HG02840 (cell line): ENCODE measurements around the gene TNNC1.

ENCODE experiments used
- ATAC-seq: cut with Tn5 transposase; IDR thresholded peaks from one replicate; pipeline ENCODE4 v1.9.1; 2021; ENCODE audit warnings: mild to moderate bottlenecking, moderate library complexity, moderate number of reproducible peaks; ENCODE audit not compliant: unreplicated experiment, low FRiP score

TNNC1 gene

GRCh38 chr3:52458770-52459545, 5.1 kb upstream of the TNNC1 start:
- ATAC-seq, result no peak

DNA sequence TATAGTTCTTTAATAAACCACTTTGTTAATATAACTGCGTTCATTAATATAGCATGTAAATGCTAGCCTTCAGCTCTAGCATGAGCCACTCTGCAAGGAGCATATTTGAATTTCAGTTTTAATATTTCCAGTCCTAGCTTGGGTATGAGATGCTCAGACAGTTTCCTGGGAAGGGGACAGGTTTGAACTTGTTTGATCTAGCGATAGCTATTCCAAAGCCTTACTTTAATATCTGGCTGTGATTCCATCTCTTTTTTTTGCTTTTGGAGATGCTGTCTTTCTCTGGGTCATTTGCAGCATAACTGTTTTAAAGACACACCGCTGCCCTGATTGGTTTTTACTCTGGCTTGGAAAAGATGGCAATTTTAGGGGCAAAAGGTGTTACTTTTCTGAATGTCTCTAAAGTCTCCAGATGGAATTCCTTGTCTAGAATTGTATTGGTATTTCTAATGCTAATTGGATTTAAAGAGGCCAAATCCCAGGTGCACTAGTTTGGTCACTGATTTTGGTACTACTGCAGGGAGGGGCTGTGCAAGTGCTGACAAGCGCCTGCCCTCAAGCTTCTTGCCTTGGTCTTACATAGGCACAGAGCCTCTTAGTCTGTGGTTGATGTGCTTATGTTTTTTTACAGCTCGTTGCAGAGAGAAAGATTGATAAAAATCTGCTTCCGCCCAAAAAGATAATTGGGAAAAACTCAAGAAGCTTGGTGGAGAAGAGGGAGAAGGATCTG, 4.4 kb upstream of the TNNC1 start:
- no peak for ATAC-seq

DNA sequence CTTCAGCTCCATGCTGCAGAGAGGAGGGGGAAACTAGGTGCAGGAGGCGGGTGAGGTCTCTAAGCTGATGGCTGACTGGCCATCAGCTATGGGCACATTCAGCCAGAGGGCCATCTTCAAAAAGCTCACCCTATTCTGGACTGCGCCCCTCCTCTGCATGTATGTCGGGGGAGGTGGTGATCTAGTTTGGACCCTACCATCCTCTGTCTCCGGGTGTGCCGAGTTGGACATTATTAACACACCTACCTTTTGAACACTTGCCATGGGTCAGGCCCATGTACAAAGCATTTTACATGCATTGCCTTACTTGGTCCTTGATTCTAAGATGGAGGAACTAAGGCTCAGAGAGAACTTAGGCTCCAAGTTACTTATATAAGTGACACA, 3.0 kb upstream of the TNNC1 start:
- ATAC-seq, result no peak

- no peak for ATAC-seq
Measured at GRCh38 chr3:52456169-52456799, 2.4 kb upstream of the TNNC1 start.

DNA sequence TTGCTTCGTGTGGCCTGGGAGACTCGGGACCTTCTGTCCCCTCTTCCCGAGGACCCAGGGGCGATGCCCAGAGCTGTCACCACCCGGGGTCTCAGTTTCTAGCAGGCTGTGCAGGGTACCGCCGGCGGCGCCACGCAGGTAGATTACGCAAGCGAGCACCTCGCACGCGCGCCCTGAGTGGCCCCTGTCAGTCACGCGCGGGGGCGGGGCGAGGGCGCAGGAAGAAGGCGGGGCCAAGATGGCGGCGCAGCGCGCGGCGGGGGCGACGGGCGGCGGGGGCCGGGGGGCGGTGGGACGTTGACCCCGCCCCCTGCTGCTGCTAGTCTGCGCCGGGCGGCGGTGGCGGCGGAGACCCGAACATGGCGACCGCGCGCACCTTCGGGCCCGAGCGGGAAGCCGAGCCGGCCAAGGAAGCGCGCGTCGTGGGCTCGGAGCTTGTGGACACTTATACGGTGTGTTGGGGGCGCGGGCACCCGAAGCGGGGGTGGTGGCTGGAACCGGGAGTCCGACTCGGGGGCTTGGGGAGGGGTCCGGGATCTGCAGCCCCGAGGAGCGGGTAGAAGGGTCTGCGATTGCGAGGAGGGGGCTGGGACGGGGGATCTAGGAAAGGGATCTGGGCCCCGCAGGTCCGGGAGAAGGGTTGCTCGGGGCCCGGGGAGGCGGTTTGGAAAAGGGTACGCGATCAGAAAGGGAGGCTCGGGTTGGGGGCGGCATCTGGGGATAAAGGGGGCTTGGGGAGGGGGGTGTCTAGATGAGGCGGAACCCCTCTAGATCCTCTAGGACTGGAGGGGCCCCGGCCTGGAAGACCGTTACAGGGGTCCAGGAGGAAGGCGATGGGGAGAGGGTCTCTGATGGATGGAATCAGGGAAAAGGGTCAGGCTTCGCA, 1.7 kb upstream of the TNNC1 start, which contains the start of gene NISCH:
Gene NISCH (plus strand): TSS at position 322 of the 886 bp plus-strand sequence. CDS start 38 bp downstream, at position 360.
- ATAC-seq, result peak; percentile 71

DNA sequence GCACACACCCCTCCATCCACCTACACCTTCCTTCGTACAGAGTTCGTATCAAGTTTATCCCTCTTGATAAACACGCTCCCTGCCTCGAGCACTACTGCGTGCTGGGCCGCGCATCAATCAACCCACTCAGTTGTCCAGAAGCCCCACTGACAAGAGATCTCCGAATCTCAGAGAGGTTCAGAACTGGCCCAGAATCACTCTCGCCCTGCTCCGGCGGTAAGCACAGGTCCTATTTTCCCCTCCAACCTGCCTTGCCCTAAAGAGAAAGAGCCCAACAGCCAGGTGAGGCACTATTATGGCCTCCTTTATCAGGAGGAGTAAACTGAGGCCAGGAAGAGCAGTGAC, 1.1 kb upstream of the TNNC1 start:
- ATAC-seq, result no peak

DNA sequence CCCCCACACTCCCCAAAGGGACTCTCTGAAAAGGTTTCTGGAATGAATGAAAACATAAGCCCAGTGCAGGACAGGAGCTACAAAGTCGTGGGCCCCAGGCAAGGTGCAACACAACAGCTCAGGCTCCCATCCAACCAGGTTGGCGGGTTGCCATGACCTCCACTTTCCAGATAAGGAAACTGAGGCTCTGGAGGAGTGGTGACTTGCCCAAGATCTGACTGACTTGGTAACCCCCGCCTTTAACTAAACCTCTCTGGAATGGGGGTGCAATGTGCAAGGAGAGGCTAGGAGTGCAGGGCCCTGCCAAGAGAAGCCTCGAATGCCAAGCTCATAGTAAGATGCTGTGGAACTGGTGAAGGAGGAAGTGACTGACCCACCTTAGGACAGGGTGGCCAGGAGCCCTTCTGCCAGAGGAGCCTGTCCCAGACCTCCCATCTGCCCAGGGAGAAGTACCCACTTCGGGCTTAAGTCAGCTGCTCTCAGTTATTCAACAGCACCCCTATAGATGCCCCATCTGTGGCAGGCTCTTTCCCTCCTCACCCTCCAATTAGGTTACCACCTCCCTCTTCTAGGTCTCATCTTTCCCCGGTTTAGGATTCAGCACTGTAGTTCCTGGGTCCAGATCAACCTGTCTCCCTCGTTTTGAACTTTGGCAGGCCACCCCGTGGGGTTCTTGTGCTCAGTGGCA, 553 bp upstream of the TNNC1 start:
- ATAC-seq, result no peak

GRCh38 chr3:52452570-52453221, 1.1 kb downstream of the TNNC1 start:
- no peak for ATAC-seq

GRCh38 chr3:52452126-52452525, 1.7 kb downstream of the TNNC1 start:
- ATAC-seq, result no peak

DNA sequence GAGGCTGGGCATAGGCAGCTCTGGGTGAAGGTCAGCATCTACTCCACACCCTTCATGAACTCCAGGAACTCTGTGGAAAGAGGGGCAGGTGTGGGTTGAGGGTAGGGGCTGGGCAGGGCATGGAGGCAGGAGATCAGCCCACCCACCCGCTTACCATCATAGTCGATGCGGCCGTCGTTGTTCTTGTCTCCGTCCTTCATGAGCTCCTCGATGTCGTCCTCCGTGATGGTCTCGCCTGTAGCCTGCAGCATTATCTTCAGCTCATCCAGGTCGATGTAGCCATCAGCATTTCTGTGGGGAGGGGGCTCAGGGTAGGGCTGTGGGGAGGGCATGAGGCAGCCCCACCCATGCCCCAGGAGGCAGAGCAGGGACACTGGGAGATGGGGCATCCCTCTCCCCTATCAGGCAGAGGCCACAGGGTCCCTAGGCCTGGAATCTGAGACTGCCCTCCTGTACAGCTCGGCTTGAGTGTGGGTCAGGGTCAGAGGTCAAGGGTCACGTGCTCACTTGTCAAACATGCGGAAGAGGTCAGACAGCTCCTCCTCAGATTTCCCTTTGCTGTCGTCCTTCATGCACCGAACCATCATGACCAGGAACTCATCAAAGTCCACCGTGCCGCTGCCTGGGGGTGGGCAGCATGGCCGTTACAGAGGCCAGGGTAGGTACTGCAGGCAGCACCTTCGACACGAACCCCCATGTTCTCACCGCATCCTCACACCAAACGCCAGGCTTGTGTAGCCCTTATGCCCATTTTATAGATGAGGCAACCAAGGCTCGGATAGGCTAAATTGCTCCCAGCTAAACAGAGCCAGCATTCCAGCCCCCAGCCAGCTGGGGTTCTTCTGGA, 2.4 kb downstream of the TNNC1 start:
- ATAC-seq, result no peak

- ATAC-seq, result no peak
Measured at GRCh38 chr3:52450489-52451236, 3.2 kb downstream of the TNNC1 start.

- no peak for ATAC-seq
Measured at GRCh38 chr3:52447512-52448355, 6.1 kb downstream of the TNNC1 start.

- ATAC-seq, result no peak
Measured at GRCh38 chr3:52446631-52447511, 7.0 kb downstream of the TNNC1 start.

DNA sequence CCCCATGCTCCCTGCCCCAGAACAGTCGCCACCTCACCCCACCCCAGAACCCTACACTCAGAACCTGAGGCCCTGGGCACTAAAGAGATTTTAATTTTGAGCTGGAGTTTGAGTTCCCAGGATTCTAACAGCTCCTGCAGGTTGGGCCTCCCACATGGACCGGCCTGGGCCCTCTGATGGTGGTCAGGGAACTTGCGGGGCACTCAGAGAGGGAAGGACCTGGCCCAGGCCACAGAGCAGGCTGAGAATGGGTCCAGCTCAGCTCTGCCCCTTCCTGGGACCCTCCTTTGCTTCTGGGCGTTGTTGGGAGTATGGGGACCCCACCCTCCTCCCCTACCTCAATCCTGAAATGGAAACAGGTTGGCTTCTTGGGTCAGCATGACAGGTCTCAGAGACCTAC, 7.8 kb downstream of the TNNC1 start:
- no peak for ATAC-seq

DNA sequence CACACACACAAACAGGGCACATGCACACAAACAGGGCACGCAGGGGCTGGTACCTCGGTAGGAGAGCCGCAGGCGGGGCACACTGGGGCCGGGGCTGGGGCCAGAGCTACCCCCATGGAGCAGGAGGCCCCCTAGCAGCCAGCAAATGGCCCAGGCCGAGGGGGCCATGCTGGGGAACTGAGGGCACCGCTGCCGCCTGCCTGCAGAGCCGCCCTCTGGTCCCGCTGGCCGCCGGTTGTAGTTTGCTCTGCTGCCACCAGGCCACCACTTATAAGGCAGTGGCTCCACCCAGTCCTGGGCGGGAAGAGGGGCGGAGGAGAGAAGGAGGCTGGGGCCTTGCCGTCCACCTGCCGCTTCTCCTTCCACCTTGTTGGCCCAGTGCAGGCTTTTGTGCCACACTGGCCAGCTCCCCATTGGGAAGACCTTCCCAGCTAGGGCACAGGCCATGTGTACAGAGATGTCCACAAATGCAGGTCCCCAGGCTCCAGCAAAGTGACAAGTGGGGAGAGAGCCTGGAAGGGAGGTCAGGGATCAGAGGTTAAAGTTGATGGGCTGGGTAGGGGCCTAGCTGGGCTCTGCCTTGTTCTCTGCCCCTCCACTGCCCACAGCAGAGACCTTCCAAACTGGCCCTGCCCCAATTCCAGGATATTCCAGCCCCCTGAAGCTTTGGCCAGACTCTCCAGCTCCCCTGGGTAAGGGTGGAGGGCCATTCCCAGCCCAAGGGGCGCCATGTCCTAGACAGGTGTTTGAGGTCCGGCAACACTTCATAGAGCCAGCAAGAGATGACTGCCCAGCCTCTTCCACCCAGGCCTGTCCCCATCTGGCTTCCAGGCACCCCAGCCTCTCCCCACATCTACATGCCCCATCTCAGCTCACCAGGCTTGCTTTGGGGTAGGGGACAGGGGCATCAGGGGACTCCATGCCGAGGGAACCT, 8.7 kb downstream of the TNNC1 start, which contains the start of gene SEMA3G:
Gene SEMA3G (minus strand): TSS at position 244 of the 934 bp plus-strand sequence. CDS start 76 bp downstream, at position 168.
- peak; percentile 55 for ATAC-seq
